Activated CD4-positive, alpha-beta memory T cell treated with anti-CD3 and anti-CD28 coated beads for 36 hours (primary cell): Measurements from ENCODE around the gene PBOV1. TPM values are rescaled to one million over a fixed set of nuclear protein-coding genes. Genes with fewer than 3 reads are reported as not detected.

Experiments used
- total RNA-seq, 2 experiments: library from RNA; stranded (reverse); gene quantifications; one replicate each; pipeline ENCODE4 v1.2.3, GENCODE V29; 2021

PBOV1 gene
- total RNA-seq, 2 experiments from 2014 or later: not detected

Other genes starting within 250 kb of the PBOV1 start
- 1 to 10 TPM; 8.7 to 8.8 TPM for gene PERP, start 111.1 kb downstream of the PBOV1 start, total RNA-seq
- gene ARFGEF3, start 56.6 kb downstream of the PBOV1 start, total RNA-seq: under 1 TPM; 0.71 to 0.85 TPM
- not detected for gene SMIM28, start 159.4 kb upstream of the PBOV1 start, total RNA-seq
- gene HEBP2, start 185.7 kb upstream of the PBOV1 start, total RNA-seq: 10 to 100 TPM; 49.5 to 49.6 TPM